H9 (cell line): Measurements from ENCODE around the gene CCDC18. TPM values are rescaled to one million over a fixed set of nuclear protein-coding genes. Genes with fewer than 3 reads are reported as not detected.

Experiments used
- DNase-seq: peaks from one replicate; pipeline ENCODE4 v3.0.0-alpha.2; 2017
- H2AFZ ChIP-seq: one replicate; pipeline ENCODE4 v1.6.1; 2013; ENCODE audit warnings: mild to moderate bottlenecking, low read length, control low read depth, moderate library complexity
- H2AK5ac ChIP-seq: 2 replicates; pipeline ENCODE4 v1.6.1; 2013; ENCODE audit warnings: low read length, control low read depth, mixed read lengths; ENCODE audit not compliant: insufficient read length
- H2BK120ac ChIP-seq: one replicate; pipeline ENCODE4 v1.6.1; 2013; ENCODE audit warnings: low read depth, mild to moderate bottlenecking, low read length, control low read depth, inconsistent platforms; ENCODE audit not compliant: poor library complexity, severe bottlenecking
- H2BK12ac ChIP-seq: 2 replicates; pipeline ENCODE4 v1.6.1; 2013; ENCODE audit warnings: low read length, control low read depth, mixed read lengths, low read depth; ENCODE audit not compliant: insufficient read length
- H2BK15ac ChIP-seq: 2 replicates; pipeline ENCODE4 v1.6.1; 2013; ENCODE audit warnings: low read depth, low read length, control low read depth
- H2BK20ac ChIP-seq: one replicate; pipeline ENCODE4 v1.6.1; 2013; ENCODE audit warnings: low read depth, mild to moderate bottlenecking, low read length, control low read depth, inconsistent platforms; ENCODE audit not compliant: poor library complexity, severe bottlenecking
- H2BK5ac ChIP-seq: 2 replicates; pipeline ENCODE4 v1.6.1; 2013; ENCODE audit warnings: low read length, control low read depth, mixed read lengths; ENCODE audit not compliant: insufficient read length
- H3K14ac ChIP-seq: 2 replicates; pipeline ENCODE4 v1.6.1; 2013; ENCODE audit warnings: low read length, control low read depth; ENCODE audit not compliant: insufficient read depth
- H3K18ac ChIP-seq: 2 replicates; pipeline ENCODE4 v1.6.1; 2013; ENCODE audit warnings: low read depth, mild to moderate bottlenecking, mixed read lengths, low read length, control low read depth; ENCODE audit not compliant: insufficient read length
- H3K23ac ChIP-seq: 2 replicates; pipeline ENCODE4 v1.6.1; 2013; ENCODE audit warnings: low read length, control low read depth, mixed read lengths, low read depth; ENCODE audit not compliant: insufficient read length
- H3K23me2 ChIP-seq: 2 replicates; pipeline ENCODE4 v1.6.1; 2013; ENCODE audit warnings: low read depth, mild to moderate bottlenecking, mixed read lengths, low read length, control low read depth; ENCODE audit not compliant: insufficient read length, poor library complexity, severe bottlenecking
- H3K27ac ChIP-seq: 2 replicates; pipeline ENCODE4 v1.5.1; 2013; ENCODE audit warnings: low read length, control low read depth, mixed read lengths, low read depth; ENCODE audit not compliant: insufficient read length
- H3K27me3 ChIP-seq: 2 replicates; pipeline ENCODE4 v1.6.1; 2013; ENCODE audit warnings: low read length, control low read depth, inconsistent platforms; ENCODE audit not compliant: insufficient read depth
- H3K4ac ChIP-seq: 2 replicates; pipeline ENCODE4 v1.6.1; 2013; ENCODE audit warnings: low read depth, mild to moderate bottlenecking, control low read depth, inconsistent platforms, low read length, moderate library complexity
- H3K4me1 ChIP-seq: 2 replicates; pipeline ENCODE4 v1.6.1; 2013; ENCODE audit warnings: low read length, control low read depth, inconsistent platforms; ENCODE audit not compliant: insufficient read depth
- H3K4me2 ChIP-seq: 2 replicates; pipeline ENCODE4 v1.6.1; 2013; ENCODE audit warnings: low read length, control low read depth, mixed read lengths; ENCODE audit not compliant: insufficient read length, insufficient read depth
- H3K56ac ChIP-seq: 2 replicates; pipeline ENCODE4 v1.6.1; 2013; ENCODE audit warnings: low read depth, mild to moderate bottlenecking, mixed read lengths, low read length, control low read depth; ENCODE audit not compliant: insufficient read length
- H3K79me1 ChIP-seq: 2 replicates; pipeline ENCODE4 v1.6.1; 2013; ENCODE audit warnings: low read depth, mild to moderate bottlenecking, moderate library complexity, low read length, control low read depth, inconsistent platforms; ENCODE audit not compliant: insufficient read depth, poor library complexity, severe bottlenecking
- H3K79me2 ChIP-seq: 2 replicates; pipeline ENCODE4 v1.6.1; 2013; ENCODE audit warnings: low read length, control low read depth, inconsistent platforms; ENCODE audit not compliant: insufficient read depth
- H3K9ac ChIP-seq: 2 replicates; pipeline ENCODE4 v1.6.1; 2013; ENCODE audit warnings: low read length, control low read depth, mixed read lengths; ENCODE audit not compliant: insufficient read length; ENCODE audit errors: extremely low read depth
- H3K9me3 ChIP-seq: one replicate; pipeline ENCODE4 v1.6.1; 2013; ENCODE audit warnings: low read depth, low read length, inconsistent platforms; ENCODE audit not compliant: control insufficient read depth
- H3T11ph ChIP-seq: one replicate; pipeline ENCODE4 v1.6.1; 2013; ENCODE audit warnings: mild to moderate bottlenecking, low read length, control low read depth, inconsistent platforms
- H4K20me1 ChIP-seq: one replicate; pipeline ENCODE4 v1.6.1; 2013; ENCODE audit not compliant: control insufficient read depth, insufficient read length, insufficient read depth
- H4K5ac ChIP-seq: 2 replicates; pipeline ENCODE4 v1.6.1; 2013; ENCODE audit warnings: low read depth, mild to moderate bottlenecking, mixed read lengths, low read length, control low read depth; ENCODE audit not compliant: insufficient read length
- H4K8ac ChIP-seq: replicated peaks from 2 replicates; pipeline ENCODE4 v1.6.1; 2013; ENCODE audit warnings: low read length, control low read depth, mixed read lengths, low read depth; ENCODE audit not compliant: insufficient read length
- H4K91ac ChIP-seq: 2 replicates; pipeline ENCODE4 v1.6.1; 2013; ENCODE audit warnings: low read depth, mild to moderate bottlenecking, moderate library complexity, mixed read lengths, low read length, control low read depth; ENCODE audit not compliant: insufficient read length
- H3K27ac Mint-ChIP-seq, 3 experiments: 2 replicates in 2 of 3; 3 replicates in 1 of 3; pipeline ENCODE4 v1.8.0; 2020 to 2021; ENCODE audit warnings: mixed read lengths in 3 of 3, mild to moderate bottlenecking in 1 of 3, moderate library complexity in 1 of 3
- H3K27me3 Mint-ChIP-seq: 2 replicates; pipeline ENCODE4 v1.8.0; 2021; ENCODE audit warnings: low read depth, mild to moderate bottlenecking, moderate library complexity, mixed read lengths
- H3K36me3 Mint-ChIP-seq, 3 experiments: 2 replicates in 2 of 3; 3 replicates in 1 of 3; pipeline ENCODE4 v1.8.0; 2020 to 2021; ENCODE audit warnings: low read depth in 3 of 3, mixed read lengths in 3 of 3; ENCODE audit not compliant: insufficient read depth in 1 of 3
- H3K4me1 Mint-ChIP-seq, 2 experiments: 2 replicates each; pipeline ENCODE4 v1.8.0; 2020; ENCODE audit warnings: mixed read lengths in 2 of 2
- H3K4me3 Mint-ChIP-seq, 2 experiments: 2 replicates in 1 of 2; 3 replicates in 1 of 2; pipeline ENCODE4 v1.8.0; 2020 to 2021; ENCODE audit warnings: mild to moderate bottlenecking in 2 of 2, mixed read lengths in 2 of 2, moderate library complexity in 1 of 2
- H3K9me3 Mint-ChIP-seq, 2 experiments: 2 replicates in 1 of 2; 3 replicates in 1 of 2; pipeline ENCODE4 v1.8.0; 2020; ENCODE audit warnings: mild to moderate bottlenecking in 2 of 2, mixed read lengths in 2 of 2, moderate library complexity in 1 of 2
- WGBS: extraction: QIAGEN DNeasy Blood & Tissue Kit; methylation state at CpG from one replicate; pipeline ENCODE4 v1.1.7; 2013; ENCODE audit warnings: missing lambda C conversion rate, low lambda C conversion rate, mixed read lengths; ENCODE audit not compliant: insufficient read length; ENCODE audit errors: extremely low coverage; 5-methylcytosine and 5-hydroxymethylcytosine counted together
- total RNA-seq: library from RNA; stranded (reverse); gene quantifications from 2 replicates; pipeline ENCODE4 v1.2.1, GENCODE V29; 2021
- TF ChIP-seq, protein P1 (sequence below): fragments of 200-600 bp; sonication (generic); conservative IDR thresholded peaks from 3 replicates; pipeline ENCODE4 v1.8.0; 2021; ENCODE audit warnings: antibody characterized with exemption, mild to moderate bottlenecking

Gene CCDC18
- total RNA-seq, 1 experiment from 2014 or later = 19.5 TPM

DNA sequence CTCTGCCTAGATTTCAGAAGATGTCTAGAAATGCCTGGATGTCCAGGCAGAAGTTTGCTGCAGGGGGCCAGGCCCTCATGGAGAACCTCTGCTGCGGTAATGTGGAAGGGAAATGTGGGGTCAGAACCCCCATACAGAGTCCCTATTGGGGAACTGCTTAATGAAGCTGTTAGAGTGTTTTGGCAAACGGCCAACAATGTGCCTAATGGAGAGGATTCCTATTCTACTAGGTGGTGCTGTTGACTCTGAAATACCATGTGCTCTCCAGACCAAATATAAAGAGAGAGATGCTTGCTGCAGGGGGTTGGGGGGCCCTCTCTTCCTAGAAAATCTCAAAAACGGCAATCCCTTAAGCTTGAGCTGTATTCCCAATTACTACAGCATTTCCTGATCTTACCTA is 108.0 kb downstream of the CCDC18 start:
- peaks cover 8% of the 10 kb centered on the region in 2 experiments for H3K4me1 Mint-ChIP-seq
- H2BK12ac ChIP-seq = no peak overlapping the region
- H4K5ac ChIP-seq = no peak overlapping the region
- no peak overlapping the region for H2AK5ac ChIP-seq
- WGBS = no CpG with 5 or more reads among the region's 3 CpGs
- no peak overlapping the region for H2BK5ac ChIP-seq
- no peaks in the 10 kb centered on the region for H3K79me1 ChIP-seq
- no peaks in the 10 kb centered on the region for H3K27me3 ChIP-seq
- no peak overlapping the region for H2BK20ac ChIP-seq
- H3K9ac ChIP-seq = no peak overlapping the region
- H3T11ph ChIP-seq = no peak overlapping the region
- H3K4me1 ChIP-seq = no peaks in the 10 kb centered on the region
- TF ChIP-seq, protein P1, sequence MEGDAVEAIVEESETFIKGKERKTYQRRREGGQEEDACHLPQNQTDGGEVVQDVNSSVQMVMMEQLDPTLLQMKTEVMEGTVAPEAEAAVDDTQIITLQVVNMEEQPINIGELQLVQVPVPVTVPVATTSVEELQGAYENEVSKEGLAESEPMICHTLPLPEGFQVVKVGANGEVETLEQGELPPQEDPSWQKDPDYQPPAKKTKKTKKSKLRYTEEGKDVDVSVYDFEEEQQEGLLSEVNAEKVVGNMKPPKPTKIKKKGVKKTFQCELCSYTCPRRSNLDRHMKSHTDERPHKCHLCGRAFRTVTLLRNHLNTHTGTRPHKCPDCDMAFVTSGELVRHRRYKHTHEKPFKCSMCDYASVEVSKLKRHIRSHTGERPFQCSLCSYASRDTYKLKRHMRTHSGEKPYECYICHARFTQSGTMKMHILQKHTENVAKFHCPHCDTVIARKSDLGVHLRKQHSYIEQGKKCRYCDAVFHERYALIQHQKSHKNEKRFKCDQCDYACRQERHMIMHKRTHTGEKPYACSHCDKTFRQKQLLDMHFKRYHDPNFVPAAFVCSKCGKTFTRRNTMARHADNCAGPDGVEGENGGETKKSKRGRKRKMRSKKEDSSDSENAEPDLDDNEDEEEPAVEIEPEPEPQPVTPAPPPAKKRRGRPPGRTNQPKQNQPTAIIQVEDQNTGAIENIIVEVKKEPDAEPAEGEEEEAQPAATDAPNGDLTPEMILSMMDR = no peak
- no peak overlapping the region for H2AFZ ChIP-seq
- H3K79me2 ChIP-seq = no peaks in the 10 kb centered on the region
- H3K27me3 Mint-ChIP-seq = no peaks in the 10 kb centered on the region; the same call in 1 of the 2 replicates
- no peak overlapping the region for H3K4me2 ChIP-seq
- peaks cover 24 to 29% of the 10 kb centered on the region in 2 experiments for H3K9me3 Mint-ChIP-seq
- no peak overlapping the region for H3K4me3 Mint-ChIP-seq
- no peak overlapping the region for H4K91ac ChIP-seq
- H3K14ac ChIP-seq = no peak overlapping the region
- H2BK15ac ChIP-seq = no peak overlapping the region
- no peak overlapping the region for H3K23ac ChIP-seq
- peaks cover 25 to 59% (median 38%) of the 10 kb centered on the region in 3 experiments for H3K36me3 Mint-ChIP-seq
- no peaks in the 10 kb centered on the region for H4K20me1 ChIP-seq
- peak overlapping the region in 1 of 3 experiments; percentile 29; a peak in 1 of 7 replicates for H3K27ac Mint-ChIP-seq
- H2BK120ac ChIP-seq = no peak overlapping the region
- no peaks in the 10 kb centered on the region for H3K23me2 ChIP-seq
- H3K27ac ChIP-seq = no peak overlapping the region
- no peak overlapping the region for H3K4ac ChIP-seq
- no peak overlapping the region for H3K56ac ChIP-seq
- H4K8ac ChIP-seq = no peak overlapping the region
- no peaks in the 10 kb centered on the region for H3K9me3 ChIP-seq
- DNase-seq = no peak
- no peak overlapping the region for H3K18ac ChIP-seq
